GM18511 (cell line): ENCODE results near the gene ZNF426.
A peak's percentile ranks its signal among the peaks of the same experiment; 100 is the strongest.
"Not testable (repeated sequence)": the region's sequence is repeated elsewhere in the genome, so short reads cannot be mapped to it uniquely, and the experiment has no call there.

Experiments
- ATAC-seq: cut with Tn5 transposase; IDR thresholded peaks from one replicate; pipeline ENCODE4 v1.9.1; 2021; ENCODE audit warnings: mild to moderate bottlenecking, moderate library complexity; ENCODE audit not compliant: unreplicated experiment

ZNF426 gene

DNA sequence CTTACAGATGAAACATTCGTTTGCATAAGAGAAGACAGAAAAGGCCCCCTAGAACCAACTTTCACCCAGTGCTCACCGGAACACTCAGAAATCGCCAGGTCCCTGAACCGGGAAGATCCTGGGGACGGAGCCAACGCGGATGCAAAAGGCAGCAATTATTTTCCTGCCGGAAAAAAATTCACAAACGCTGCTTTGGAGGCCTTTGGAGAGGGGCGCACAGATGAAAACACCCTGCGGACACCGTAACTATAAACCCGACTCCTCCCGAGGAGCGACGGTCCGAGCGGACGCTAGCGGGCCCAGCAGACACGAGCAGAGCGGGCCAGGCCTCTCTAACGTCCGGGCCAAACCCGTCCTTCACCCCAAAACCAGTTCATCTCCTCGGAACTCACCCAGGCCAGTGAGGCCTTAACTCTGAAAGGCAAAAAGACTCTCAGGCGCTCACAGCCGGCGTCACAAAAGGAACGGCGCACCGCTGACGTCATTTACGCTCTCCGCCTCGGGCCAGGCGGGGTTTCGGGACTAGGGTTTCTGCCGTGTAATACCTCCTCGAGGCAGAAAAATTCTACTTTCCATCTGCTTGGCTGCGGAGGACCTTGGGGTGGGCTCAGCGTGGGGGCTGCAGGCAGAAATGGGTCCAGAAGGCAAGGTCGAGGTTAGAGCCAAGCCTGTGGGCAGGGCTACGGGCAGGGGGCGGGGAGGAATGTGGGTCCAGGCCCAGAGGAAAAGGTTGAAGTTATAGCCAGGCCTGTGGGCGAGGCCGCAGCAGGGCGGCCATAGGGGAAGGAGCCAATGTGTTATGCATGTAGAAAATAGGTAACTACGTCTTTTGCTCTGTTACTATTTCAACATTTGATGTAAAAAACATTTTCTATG lies at the start of gene ZNF426:
Gene ZNF426, minus strand, starts transcription at position 463 of the 876 bp plus-strand sequence. CDS start 2,413 bp downstream, outside the sequence.
- peak; percentile 72 for ATAC-seq

DNA sequence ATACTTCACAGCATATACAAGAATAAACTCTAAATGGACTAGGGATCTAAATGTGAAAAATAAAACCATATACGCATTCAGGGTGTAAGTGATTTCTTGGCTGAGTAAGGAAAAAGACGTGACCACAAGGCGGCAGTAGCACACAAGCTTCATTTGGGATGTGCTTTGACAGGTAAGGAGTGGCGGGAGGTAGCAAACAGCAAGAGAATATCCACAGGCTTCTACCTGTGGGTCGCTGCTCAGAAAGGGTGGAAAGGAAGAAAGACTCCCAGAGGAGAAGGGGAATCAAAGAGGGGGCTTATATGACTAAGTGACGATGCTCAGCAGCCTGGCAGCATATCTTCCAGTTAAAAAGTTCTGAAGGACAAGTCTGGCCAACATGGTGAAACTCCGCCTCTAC lies 48.3 kb upstream of the ZNF426 start:
- ATAC-seq = no peak

DNA sequence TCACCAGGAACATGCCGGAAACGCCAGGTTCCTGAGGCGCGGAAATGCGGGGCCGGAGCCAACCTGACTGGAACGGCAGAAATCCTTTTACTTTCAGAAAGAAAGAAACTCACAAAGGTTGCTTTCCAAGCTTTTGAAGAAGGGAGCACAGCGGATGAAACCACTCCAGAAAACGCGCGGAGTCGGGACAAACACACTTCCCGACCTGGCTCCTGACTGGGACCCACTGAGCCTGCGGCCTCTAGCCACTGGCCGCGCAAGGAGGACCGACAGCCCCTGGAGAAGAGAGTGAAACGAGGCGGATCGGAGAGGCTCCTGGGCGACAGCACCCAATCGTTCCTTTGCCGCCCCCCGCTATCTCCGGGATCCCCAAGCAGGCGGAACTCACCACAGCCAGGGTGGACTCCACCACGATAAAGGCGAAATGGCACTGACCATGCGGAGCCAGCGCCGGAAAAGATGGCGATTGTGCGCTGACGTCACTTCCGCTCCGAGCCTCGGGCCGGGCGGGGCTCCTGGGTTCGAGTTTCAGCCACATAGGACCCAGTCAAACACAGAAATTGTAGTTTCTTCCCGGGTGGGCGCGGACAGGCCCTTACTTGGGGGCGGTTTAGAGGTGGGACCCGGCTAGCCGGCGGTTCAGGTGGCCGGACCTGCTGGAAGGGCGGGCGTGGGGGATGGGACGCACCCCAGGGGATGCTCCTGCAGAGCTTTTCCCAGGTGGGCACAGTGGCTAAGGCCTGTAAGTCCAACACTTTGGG lies 45.8 kb upstream of the ZNF426 start, which contains the start of gene ZNF121:
Gene ZNF121, minus strand, starts transcription at position 432 of the 761 bp plus-strand sequence. CDS start 16,407 bp downstream, outside the sequence.
- peak; percentile 87 for ATAC-seq

DNA sequence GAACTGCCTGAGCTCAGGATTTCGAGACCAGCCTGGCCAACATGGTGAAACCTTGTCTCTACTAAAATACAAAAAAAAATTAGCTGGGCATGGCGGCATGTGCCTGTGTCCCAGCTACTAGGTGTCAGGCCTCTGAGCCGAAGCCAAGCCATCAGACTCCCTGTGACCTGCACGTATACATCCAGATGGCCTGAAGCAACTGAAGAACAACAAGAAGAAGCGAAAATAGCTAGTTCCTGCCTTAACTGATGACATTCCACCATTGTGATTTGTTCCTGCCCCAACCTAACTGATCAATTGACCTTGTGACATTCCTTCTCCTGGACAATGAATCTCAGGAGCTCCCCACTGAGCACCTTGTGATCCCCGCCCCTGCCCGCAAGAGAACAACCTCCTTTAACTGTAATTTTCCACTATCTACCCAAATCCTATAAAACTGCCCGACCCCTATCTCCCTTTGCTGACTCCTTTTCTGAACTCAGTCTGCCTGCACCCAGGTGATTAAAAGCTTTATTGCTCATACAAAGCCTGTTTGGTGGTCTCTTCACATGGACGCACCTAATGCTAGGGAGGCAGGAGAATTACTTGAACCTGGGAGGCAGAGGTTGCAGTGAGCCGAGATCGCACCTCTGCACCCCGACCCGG lies 43.8 kb upstream of the ZNF426 start:
- not testable (repeated sequence) for ATAC-seq

DNA sequence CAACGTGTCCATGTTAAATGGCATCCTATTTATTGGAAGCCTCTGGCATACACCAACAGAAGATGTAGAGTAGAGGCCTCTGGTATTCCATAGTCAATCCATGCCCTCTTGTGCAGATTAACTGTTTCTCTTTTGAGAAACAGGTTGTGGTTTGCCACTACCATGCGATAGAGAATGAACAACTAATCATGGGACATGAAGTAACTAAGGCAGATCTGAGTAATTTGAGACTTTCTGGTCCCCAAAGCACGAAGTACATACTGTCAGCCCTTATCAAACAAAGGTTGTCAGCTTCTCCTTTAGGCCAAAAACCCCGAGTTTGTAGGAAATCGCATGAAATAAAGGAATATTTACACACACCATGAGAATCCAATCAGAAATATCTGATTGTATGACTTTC lies 42.3 kb upstream of the ZNF426 start:
- no peak for ATAC-seq

DNA sequence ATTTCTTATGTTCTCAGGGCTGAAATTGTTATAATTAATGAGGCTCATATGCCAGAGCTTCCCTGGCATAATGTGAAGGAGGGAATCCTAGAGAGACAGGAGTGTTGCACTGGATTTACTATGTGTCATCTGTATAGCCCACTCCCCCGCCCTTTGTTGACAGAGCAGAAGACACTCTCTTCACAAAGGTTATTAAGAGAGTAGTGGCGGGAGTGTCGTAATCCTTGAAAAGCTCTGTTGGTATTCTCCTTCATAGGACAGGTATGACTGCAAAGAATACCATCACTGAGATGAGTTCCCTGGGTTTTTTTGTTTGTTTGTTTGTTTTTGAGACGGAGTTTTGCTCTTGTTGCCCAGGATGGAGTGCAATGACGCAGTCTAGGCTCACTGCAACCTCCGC lies 31.8 kb upstream of the ZNF426 start:
- no peak for ATAC-seq

DNA sequence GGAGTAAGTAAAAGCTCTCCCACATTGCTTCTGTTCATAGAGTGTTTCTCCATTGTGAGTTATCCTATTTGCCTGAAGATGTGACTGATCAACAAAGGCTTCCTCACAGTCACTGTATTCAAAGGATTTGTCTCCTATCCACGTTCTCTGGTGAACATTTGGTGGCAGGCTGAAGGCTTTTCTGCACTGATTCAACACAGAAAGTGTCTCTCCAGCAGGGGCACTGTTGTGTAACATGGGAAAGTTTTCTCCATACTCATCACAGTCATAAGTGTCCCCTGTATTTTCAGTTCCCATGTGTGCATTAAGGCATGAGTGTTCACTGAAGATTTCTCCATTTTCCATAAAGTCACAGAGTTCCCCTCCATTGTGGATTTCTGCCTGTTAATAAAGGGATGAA lies 28.3 kb upstream of the ZNF426 start:
- no peak for ATAC-seq

DNA sequence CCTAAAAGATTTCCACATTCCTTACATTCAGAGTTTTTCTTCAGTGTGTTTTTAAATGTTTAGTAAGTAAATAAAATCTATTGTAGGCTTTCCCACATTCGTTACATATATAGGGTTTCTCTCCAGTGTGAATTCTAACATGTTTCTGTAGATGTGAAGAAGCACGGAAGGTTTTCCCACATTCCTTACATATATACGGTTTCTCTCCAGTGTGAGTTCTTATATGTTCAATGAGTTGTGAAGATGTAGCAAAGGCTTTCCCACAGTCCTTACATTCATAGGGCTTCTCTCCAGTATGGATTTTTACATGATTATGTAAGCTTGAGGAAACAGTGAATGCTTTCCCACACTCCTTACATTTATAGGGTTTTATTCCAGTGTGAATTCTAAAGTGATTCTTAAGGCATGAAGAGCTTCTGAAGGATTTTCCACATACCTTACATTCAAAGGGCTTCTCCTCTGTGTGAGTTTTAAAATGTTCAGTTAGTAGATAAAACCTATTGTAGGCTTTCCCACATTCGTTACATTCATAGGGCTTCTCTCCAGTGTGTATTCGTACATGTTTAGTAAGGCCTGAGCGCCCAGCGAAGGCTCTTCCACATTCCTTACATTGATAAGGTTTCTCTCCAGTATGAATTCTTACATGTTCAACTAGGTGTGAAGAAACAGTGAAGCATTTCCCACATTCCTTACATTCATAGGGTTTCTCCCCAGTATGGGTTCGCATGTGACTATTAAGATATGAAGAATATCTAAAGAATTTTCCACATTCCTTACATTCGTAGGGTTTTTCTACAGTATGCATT lies 27.7 kb upstream of the ZNF426 start:
- ATAC-seq = no peak

DNA sequence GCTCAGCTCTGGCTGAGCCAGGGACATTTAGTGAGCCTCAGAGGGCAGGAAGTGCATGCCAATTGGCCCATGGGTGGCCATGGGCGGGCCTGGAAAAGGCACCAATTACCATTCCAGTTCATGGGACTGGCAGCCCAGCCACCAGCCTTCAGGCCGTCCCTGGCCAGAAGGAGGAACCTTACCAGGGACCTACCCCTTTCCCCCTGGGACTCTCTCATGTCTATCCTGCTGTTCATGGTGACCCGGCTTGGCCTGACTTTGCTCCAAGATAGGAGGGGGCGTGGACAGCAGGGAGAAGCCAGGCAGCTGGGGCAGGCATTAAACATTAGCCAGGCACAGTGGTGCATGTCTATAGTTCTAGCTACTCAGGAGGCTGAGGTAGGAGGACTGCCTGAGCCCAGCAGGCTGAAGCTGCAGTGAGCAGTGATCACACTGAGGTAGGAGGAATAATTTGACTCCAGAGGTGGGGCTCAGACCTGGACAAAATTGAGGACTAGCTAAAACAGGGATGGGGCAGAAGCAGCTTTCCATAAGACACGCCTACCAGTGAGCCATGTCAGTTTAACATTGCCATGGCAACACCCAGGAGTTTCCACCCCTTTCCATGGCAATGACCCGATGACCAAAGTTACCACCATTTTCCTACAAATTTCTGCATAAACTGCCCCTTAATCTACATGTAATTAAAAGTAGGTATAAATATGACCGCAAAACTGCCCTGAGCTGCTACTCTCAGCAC lies 14.3 kb upstream of the ZNF426 start:
- no peak for ATAC-seq

DNA sequence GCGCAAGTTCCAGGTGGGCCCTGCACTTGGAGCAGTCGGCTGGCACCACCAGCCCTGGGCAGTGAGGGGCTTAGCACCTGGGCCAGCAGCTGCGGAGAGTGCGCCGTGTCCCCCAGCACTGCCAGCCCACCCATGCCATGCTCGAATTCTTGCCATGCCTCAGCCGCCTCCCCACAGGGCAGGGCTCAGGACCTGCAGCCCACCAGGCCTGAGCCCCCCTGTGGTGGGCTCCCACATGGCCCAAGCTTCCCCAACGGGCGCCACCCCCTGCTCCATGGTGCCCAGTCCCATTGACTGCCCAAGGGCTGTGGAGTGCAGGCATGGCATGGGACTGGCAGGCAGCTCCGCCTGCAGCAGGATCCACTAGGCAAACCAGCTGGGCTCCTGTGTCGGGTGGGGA lies 9.4 kb upstream of the ZNF426 start:
- ATAC-seq = no peak

DNA sequence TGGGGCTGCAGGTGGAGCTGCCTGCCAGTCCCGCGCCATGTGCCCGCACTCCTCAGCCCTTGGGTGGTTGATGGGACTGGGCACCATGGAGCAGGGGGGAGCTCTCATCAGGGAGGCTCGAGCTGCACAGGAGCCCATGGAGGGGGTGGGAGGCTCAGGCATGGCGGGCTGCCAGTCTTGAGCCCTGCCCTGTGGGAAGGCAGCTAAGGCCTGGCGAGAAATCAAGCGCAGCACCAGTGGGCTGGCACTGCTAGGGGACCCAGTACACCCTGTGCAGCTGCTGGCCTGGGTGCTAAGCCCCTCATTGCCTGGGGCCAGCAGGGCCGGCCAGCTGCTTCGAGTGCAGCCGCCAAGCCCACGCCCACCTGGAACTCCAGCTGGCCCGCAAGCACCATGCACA lies 2.8 kb upstream of the ZNF426 start:
- ATAC-seq = not testable (repeated sequence)

DNA sequence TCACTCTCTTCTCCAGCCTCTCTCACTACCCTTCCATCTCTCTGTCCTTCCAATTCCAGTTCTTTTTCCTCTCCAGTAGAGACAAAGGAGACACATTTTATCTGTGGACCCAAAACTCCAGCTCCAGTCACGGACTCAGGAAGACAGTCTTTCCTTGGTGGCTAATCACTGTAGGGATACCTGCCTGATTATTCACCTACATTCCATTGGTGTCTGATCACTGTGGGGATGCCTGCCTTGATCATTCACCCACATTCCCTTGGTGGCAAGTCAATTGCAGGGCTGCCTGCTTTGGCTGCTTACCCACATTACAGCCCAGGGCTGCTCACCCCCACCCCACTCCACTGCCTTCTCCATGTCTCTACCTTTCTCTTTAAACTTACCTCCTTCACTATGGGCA lies 1.5 kb upstream of the ZNF426 start:
- ATAC-seq = not testable (repeated sequence)

DNA sequence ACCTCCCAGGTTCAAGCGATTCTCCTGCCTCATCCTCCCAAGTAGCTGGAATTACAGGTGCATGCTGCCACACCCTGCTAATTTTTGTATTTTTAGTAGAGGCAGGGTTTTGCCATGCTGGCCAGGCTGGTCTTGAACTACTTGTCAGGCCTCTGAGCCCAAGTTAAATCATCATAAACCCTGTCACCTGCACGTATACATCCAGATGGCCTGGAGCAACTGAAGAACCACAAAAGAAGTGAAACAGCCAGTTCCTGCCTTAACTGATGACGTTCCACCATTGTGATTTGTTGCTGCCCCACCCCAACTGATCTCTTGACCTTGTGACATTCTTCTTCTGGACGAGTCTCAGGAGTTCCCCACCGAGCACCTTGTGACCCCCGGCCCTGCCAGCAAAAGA lies 756 bp upstream of the ZNF426 start:
- not testable (repeated sequence) for ATAC-seq

DNA sequence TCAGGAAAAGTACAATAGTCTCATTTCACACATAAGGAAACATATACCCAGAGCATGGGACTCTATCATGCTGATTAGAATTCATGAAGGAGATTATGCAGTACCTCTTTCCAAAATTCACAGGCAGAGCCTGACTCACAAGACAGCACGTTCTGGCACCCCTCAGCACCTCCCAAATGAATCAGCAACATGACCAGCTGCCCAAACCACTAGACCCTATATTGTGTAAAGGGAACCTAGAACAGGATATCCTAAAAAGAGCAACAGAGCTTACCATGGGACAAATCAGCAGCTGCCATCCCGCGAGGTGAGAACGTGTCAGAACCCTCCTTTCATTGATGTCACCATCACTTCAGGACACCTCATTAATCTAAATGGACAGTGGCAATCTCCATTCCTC lies 2.5 kb downstream of the ZNF426 start:
- no peak for ATAC-seq

DNA sequence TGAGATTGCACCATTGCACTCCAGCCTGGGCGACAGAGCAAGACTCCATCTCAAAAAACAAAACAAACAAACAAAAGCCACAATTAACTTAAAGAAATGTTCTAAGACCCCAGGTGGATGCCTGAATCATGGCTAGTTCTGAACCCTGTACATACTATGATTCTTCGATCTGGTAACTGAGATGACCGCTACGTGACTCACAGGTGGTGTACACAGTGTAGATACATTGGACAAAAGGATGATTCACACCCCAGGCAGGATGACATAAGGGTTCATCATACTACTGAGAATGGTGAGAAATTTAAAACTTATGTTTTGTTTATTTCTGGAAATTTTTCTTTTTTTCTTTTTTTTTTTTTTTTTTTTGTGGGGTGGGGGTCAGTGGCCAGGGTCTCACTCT lies 6.5 kb downstream of the ZNF426 start:
- ATAC-seq = no peak

DNA sequence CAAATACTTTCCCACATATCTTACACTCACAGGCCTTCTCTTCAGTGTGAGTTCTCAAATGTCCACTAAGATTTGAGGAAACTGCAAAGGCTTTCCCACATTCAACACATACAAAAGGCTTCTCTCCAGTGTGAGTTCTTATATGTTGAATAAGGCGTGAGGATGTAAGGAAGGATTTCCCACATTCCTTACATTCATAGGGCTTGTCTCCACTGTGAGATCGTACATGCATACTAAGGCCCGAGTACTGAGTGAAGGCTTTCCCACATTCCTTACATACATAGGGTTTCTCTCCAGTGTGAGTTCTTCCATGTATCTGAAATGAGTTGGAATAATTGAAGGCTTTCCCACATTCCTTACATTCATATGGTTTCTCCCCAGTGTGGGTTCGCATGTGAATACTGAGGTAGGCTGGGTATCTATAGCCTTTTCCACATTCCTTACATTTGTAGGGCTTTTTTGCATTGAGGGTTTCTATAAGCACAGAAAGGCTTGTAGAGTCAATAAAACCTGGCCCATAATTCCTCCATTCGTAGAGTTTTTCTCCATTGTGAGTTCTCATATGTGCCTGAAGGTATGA lies 9.6 kb downstream of the ZNF426 start:
- no peak for ATAC-seq

DNA sequence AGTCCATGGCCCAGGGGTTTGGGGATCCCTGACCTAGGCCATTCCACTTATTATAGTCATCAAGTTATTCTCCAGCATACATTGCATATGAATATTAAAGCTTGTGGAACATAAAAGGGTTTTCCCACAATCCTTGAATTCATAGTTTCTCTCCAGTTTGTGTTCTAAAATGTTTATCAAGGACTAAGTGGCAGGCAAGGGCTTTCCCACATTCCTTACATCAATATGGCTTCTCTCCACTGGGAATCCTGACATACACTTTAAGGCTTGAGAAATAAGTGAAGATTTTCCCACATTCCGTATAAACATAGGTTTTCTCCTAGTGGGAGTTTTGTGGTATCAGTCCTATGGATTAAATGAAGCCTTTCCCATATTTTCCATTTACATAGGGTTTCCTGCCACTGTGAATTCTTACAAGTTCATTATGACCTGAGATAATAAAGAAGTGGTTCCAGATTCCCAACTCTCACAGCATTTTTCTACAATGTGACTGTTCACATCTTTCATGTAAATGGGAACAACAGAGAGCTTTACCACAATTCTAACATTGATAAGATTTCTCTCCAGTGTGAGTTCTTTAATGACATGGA lies 14.5 kb downstream of the ZNF426 start:
- no peak for ATAC-seq

DNA sequence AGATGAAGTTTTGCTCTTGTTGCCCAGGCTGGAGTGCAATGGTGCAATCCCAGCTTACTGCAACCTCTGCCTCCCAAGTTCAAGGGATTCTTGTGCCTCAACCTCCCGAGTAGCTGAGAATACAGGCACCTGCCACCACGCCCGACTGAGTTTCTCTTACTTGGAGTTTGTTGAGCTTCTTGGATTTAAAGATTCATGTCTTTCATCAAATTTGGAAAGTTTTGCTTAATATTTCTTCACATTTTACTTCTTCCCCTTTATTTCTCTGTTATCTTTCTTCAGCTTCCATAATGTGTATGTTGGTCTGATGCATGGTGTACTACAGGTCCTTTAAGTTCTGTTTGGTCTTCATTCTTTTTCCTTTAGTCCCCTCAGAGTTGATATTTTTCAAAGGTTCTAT lies 31.2 kb downstream of the ZNF426 start:
- no peak for ATAC-seq

DNA sequence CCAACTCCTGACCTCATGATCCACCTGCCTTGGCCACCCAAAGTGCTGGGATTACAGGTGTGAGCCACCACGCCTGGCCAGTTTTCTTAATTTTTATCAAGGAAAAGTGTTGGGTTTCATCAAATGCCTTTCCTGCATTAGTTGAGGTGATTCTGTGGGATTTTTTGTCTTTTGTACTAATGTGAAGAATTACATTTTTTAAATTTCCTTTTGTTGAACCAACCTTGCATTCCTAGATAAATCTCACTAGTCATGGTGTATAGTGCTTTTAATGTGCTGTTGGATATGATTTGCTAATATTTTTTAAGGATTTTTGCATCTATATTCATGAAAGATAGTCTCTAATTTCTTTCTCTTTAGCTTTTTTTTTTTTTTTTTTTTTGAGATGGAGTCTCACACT lies 37.6 kb downstream of the ZNF426 start:
- no peak for ATAC-seq
